NCI-H748 (cell line): ENCODE data around the gene OR2G3.

ENCODE experiments used
- DNase-seq: peaks from one replicate; lab custom pipeline; 2025; ENCODE audit not compliant: unreplicated experiment; lab: John Stamatoyannopoulos, UW

OR2G3 gene

DNA sequence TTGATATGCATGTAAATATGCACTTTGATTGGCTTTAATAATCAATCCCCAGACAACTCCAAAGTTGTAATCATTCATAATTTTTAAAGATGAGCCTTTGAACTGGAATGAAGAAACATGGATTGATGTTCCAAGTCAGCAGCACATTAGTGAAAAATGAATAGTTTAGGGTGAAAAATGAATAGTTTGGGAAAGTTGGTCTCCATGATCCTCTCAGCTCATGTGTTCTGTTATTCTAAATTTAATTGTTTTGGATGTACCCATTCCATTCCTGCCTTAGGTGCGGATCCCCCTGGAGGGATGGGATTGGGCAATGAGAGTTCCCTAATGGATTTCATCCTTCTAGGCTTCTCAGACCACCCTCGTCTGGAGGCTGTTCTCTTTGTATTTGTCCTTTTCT, at the start of gene OR2G3:
OR2G3 (plus strand) TSS at position 301 of the 400 bp plus-strand sequence; CDS start at position 301, 0 bp downstream.
- DNase-seq, result no peak

DNA sequence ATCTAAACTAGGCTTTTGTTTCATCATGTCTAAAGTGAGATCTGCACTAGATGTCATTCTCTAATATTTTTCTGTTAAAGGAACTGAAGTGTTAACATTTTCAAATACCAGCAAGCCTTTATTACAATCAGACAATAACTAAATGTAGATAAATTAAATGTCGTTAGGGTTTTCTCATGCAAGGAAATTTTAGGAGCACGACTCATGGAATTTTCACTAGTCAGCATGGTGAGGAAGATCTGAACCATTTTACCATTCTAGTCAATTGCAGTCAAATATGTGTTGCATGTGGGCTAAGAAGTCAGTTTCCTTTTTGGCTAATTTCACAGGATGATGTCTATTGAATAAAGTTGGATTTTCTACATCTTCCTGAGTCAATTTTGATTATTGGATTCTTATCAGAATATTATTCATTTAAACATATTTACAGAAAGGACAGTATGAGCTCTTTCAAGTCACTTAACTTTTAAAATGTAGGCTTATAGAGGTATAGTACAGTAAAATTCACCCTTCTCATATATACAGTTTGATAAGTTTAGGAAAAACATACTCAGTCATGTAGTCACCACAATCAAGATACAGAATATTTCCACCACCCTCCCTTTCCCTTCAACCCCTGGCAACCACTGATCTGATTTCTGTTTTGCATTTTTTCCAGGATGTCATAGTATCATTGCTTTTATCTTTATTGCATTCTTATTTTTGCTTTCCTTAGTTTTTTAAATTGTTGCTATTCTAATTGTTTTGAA, 47.3 kb upstream of the OR2G3 start:
- no peak for DNase-seq

DNA sequence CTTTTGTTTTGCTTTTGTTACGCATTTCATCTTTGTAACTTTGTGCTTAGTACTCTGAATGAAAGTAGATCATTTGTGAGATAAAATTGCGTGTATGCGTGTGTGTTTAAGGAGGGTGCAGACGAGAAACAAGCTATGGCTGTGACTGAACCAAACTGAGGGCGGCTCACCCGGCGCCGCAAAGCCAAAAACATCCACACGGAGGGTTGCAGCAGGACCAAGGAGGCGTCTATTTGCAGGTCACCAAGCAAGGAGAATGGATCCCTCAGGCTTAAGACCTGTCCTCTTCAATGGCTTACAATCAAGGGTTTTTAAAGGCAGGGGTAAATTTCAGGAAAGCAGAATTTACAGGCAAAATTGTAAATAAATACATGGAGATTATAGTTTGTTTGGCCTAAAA, 43.7 kb upstream of the OR2G3 start:
- no peak for DNase-seq

DNA sequence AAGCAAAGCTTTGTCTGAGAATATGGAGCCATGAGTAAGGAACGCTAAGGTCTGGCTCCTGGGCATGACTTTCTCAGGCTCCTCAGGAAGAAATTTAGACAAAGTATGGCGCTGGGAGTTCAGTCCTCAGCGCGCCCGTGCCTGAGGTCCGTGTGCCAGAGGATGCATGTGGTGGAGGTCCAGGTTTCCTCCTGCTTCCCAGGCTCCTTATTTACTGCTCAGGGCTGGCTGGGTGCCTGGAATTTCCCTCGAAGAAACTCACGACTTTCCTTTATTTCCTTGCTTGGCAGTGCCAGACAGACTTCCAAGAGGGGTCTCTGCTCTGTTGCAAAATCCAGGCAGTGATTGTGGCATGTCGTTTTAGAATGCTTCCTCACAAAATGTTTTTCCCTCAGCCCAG, 43.2 kb upstream of the OR2G3 start:
- DNase-seq, result no peak

DNA sequence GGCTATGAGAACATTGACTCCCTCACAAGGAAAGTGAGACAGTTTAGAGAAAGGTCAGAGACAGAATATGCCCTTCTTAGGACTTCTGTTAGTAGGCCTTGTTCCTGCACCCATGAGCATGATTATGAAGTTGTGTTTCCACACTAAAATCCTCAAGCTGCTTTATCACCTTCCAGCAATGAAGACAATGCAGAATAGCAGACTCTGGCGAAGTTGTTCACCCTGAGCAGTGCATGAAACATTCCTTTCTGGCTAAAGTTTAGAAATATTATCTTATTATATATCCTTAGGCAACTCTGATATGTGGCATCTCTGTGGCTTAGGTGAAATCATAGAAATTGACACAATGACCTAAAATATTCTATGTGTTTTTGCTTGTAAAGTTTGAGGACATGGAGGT, 31.1 kb upstream of the OR2G3 start:
- no peak for DNase-seq

DNA sequence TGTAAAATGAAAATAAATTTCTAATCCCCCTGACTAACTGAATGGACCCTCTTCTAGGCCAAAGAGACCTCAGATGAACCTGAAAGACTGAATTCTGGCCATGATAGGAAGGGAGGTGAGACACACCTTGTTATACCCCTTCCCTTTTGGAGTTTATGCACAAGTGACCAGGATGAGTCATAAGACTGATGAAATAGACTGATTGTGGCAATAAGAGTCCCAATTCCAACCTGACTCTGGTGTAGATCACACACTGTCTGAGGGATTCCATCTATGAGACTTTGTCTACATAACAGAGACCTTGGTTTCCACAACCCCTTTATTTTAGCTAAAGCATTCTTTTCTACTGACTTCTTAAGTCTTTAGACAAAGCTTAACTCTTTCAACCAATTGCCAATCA, 30.7 kb upstream of the OR2G3 start:
- DNase-seq, result no peak

DNA sequence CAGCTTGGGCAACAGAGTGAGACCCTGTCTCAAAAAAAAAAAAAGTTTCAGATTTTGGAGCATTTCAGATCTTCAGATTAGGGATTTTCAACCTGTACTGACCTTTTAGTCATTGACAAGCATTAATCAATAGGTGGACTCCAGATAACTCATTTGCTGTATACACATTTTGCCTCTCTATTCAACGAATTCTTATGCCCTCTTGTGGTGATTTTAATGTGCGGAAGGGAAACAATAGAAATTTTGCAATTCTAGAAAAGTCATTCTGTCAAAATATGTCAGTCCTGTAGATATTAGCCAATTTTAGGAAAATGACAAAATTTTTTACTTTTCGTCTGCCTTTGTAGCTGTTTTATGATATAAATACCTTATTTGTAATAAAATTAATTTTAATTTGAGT, 28.9 kb upstream of the OR2G3 start:
- peak; percentile 39 for DNase-seq

DNA sequence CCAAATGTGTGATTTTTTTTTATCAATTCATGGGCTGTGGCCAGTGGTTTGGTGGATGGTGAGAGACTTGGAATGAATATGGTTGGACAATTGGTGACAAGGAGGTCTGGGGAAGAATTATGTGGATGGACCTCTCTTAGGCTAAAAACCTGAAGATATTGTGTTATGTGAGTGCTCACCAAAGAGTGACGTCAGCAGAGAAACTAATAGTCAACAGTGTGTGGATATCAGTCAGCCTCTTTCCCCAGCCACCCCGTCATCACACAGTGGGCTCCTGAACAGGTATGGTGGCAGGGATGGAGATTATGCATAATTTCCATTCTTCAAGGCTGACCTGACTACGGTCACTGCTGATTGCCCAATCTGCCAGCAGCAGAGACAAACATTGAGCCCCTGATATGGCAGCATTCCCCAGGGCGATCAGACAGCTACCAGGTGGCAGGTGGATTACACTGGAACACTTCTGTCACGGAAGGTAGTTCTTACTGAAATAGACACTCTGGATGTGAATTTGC, 26.4 kb upstream of the OR2G3 start:
- no peak for DNase-seq

DNA sequence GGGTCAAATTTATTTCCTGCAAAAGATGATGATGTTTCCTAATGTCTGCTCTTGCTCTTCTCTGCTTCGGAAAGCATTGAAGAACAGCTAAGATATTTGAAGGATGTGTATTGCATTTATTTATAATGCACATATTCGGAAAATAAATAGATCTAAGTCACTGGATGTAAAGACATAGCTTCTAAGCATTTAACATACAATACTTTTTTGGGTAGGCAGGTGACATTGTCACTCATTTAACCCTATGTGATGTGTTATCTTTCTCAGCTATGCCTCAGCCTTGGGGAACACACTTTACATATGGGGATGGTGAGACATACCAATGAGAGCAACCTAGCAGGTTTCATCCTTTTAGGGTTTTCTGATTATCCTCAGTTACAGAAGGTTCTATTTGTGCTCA, 17.3 kb upstream of the OR2G3 start, which contains the start of gene OR2G2:
OR2G2 (plus strand) TSS at position 301 of the 400 bp plus-strand sequence; CDS start at position 301, 0 bp downstream.
- no peak for DNase-seq

DNA sequence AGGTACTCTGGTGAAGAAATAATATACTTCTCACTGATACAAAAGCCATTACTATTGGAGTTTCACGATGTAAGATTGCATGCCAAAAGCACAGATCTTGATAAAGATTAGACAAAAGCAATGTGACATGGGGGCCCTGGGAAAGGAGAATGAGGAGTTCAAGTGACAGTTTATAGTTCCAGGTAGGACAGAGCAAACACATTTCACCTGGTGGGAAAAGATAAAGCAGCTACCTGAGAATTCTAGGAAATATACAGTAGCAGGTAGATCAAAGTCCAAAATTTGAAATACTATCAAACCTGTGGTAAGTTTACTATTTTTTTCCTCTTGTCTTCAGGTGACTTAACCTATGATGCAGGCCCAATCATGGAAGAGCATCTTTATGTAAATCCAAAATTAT, 8.0 kb downstream of the OR2G3 start:
- no peak for DNase-seq

DNA sequence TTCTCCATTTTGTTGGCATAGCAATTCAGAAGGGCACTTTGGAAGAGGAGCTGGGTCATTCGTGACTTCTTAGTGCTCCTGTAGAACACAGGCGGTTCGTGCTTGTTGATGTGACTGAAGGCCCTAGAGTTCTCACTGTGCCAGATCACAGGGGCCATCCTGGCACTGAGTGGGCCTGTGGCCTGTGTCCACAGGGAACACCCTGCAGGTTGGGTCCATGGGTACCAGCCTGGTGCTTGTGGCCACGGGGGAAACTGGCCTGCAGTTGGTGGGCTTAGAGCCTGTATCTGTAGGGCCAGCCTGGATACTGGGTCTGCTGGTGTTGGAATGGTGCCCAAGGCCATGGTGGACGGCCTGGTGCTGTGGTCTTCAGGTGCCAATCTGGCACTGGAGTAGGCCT, 9.2 kb downstream of the OR2G3 start:
- DNase-seq, result no peak

DNA sequence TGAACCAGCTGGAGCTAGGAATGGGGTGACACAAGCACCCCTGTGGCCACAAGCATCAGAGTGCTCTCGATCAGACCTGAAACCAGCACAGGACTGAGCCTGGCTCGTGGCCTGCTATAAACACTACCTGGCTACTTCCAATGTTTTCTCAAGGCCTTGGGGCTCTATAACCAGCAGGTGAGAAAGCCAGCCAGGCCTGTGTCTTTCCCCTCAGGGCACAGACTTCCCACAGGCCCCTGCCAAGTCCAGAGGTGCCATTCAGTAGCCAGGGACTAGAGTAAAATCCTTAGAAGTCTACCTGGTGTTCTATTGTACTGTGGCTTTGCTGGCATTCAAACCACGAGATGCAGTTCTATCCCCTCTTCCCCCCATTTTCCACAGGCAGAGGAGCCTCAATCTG, 22.6 kb downstream of the OR2G3 start:
- no peak for DNase-seq

DNA sequence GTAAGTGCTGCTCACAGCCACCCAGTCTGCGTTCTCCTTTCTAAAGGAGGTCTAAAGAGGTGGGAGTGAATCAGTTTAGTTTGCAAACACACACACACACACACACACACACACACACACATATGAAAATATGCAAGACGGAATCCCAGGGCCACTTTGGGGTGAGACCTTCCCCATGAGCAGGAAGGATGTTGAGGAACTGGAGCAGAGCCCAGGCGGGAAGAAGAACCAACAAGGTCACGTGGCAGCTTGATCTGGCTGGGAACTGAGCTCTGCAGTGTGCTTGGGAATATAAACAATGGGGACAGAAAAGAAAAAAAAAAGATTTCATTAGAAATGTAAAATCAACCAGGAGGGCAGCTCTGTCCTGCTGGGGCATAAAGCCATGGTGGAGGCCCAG, 32.6 kb downstream of the OR2G3 start:
- DNase-seq, result no peak

DNA sequence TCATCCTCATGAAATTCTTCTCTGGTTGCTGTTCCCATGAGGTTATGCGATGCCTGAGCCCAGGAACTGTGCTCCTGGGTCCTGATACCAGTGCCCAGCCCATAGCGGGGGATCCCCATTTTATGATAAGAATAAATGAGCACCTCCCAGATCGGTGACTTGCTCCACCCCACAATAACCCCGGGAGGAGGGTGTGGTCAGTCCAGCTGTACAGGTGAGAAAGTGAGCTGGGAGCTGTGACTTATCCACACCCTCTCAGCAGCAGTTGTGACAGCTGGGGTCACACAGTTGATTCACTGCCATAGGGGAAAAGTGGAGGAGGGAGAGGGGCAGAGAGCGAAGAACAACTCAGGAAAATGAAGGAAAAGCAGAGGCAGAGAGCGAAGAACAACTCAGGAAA, 33.4 kb downstream of the OR2G3 start:
- DNase-seq, result peak; percentile 22

DNA sequence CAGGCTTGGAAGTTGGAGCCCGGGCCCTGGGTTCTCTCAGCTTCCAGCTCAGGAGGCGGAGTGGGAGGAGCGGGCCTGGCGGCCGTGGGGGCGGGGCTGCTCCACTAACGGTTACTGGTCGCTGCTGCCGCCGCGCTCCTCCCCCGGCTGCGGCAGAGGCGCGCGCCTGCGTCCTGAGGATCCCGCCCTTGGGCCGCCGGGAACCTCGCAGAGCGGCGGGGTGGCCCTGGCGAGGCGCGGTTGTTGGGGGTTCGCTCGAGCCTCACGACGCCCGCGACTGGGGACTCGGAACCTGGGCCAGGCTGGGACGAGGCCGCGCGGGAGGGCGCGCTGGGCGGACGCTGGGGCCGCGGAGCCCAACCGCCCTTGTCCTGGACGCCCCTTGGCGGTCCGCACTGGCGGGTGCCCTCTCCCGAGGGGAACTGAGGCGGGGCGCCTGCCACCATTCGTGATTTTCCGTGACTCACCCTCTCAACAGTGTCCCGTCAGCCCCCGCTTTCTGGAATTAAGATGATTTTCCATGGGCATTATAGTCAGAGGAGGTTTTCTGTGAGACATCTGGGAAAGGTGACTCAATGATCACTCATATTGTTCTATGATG, 34.1 kb downstream of the OR2G3 start:
- DNase-seq, result peak; percentile 85

DNA sequence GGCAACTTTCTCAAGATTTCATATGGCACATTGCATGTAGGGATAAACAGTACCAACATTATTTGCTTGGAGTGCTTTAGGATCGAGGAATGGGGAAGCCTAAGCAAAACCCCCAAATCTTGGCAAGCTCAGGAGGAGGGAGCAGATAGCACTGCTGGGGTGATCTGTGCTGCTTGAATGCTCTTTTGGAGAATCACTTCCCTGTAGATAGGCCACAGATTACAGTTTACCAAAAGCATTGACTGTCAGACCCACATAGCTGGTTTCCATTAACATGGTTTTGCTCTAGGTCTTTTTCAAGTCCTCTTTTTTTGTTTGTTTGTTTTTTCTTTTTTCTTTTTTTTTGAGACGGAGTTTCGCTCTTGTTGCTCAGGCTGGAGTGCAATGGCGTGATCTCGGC, 37.4 kb downstream of the OR2G3 start:
- DNase-seq, result no peak

DNA sequence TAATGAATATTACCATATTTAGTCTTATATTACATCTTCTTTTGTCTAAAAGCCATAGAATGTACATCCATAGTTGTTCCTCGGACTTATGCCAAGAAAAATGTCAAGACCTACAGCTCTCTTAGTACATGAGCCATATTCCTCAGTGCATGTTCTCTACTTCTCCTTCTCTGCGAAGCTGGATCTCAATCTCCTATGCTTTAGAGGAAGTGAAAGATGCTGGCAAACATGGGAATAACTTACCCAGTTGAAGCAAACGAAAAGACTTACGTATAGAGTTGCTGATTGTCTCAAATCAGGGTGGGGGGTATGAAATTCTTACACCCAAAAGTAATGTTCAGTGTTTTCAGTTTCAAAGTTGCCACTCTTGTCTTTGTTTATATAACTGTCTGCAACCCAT, 41.5 kb downstream of the OR2G3 start:
- no peak for DNase-seq

DNA sequence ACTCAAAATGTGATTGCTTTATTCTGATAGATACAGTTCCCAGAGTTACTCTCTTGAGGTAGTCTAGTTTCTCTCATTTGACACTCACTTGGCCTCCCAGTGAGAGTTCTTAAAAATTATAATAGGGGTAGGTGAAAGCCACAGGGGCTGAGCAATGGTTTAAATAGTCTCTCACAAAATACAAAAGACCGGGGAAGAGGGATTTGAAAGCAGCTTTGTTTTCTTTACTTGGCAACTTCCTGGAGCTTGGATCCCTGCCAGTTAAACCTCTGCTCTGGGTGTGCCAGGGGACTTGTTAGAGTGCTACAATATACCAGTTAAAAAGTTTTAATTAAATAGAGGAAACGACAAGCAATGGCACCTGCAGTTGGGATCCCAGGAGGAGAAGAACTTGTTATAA, 42.5 kb downstream of the OR2G3 start:
- DNase-seq, result peak; percentile 72

DNA sequence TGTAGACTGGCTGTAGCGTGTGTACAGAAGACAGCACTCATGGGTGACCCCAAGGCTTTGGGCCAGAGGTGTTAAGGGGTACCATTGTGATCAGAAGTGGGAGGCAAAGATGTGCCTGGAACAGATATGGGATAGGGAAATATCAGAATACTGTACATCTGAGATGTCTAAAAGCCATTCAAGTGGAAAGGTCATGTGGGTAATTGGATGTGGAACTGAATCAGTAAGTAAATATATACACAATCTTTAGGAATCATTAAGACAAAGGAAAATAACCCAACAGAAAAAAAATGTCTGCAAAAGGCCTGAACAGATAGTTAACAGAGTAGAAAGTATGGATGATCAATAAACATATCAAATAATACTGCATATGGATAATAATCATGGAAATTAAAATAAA, 47.7 kb downstream of the OR2G3 start:
- no peak for DNase-seq
